Neural crest cell (in vitro differentiated cells): ENCODE measurements around the gene CD81. TPM values are rescaled to one million over a fixed set of nuclear protein-coding genes. Genes with fewer than 3 reads are reported as not detected.
A peak's percentile ranks its signal among the peaks of the same experiment; 100 is the strongest.

Source experiments
- DNase-seq: peaks from one replicate; pipeline ENCODE4 v3.0.0; 2021; ENCODE audit warnings: low read depth, mixed read lengths, low spot score
- H3K27ac Mint-ChIP-seq: one replicate; pipeline ENCODE4 v1.8.0; 2021; ENCODE audit warnings: mild to moderate bottlenecking, mixed read lengths; ENCODE audit not compliant: unreplicated experiment
- H3K27me3 Mint-ChIP-seq: 2 replicates; pipeline ENCODE4 v1.8.0; 2021; ENCODE audit warnings: low read depth, mild to moderate bottlenecking, mixed read lengths
- H3K36me3 Mint-ChIP-seq: 2 replicates; pipeline ENCODE4 v1.8.0; 2021; ENCODE audit warnings: low read depth, mild to moderate bottlenecking, mixed read lengths
- H3K4me1 Mint-ChIP-seq: 2 replicates; pipeline ENCODE4 v1.8.0; 2021; ENCODE audit warnings: mixed read lengths
- H3K4me3 Mint-ChIP-seq: one replicate; pipeline ENCODE4 v1.8.0; 2021; ENCODE audit warnings: mild to moderate bottlenecking, mixed read lengths
- H3K9me3 Mint-ChIP-seq: 2 replicates; pipeline ENCODE4 v1.8.0; 2021; ENCODE audit warnings: mixed read lengths
- total RNA-seq: library from RNA; stranded (reverse); gene quantifications from 2 replicates; pipeline ENCODE4 v1.2.1, GENCODE V29; 2021
- TF ChIP-seq, protein P1 (sequence below): fragments of 200-600 bp; sonication (generic); conservative IDR thresholded peaks from 2 replicates; pipeline ENCODE4 v1.5.0; 2021; ENCODE audit warnings: antibody characterized with exemption, mild to moderate bottlenecking

The CD81 gene
- total RNA-seq, 1 donor from 2014 or later = 225 TPM

DNA sequence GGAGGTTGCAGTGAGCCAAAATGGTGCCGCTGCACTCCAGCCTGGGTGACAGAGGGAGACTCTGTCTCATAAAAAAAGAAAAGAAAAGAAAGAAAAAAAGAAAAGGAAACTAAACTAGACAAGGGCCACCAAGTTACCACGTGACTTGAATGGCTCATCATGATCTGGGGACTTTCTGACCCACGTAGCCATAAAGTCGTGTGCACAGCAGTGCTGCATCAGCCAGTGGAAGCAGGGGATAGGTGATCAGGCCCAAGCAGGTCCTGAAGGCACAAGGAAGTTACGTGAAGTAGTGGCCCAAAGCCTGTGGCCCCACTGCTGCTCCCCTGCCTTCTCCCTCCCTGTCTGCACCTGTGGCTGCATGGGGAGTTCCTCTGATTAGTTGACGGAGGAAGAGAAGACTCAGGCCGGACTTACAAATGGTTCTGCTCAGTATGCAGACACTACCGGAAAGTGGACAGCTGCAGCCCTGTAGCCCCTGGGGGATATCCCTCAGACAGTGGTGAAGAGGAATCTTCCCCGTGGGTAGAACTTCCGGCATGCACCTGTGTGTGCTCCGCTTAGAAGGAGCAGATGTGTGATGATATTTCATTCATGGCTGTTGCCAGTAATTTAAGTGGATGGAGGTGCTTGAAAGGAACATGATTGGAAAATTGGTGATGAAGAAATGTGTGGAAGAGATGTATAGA, 18.2 kb upstream of the CD81 start:
- peak overlapping the region; percentile 4 for H3K27ac Mint-ChIP-seq
- no peaks in the 10 kb centered on the region for H3K36me3 Mint-ChIP-seq
- no peak for DNase-seq
- H3K27me3 Mint-ChIP-seq = no peaks in the 10 kb centered on the region
- TF ChIP-seq, protein P1, sequence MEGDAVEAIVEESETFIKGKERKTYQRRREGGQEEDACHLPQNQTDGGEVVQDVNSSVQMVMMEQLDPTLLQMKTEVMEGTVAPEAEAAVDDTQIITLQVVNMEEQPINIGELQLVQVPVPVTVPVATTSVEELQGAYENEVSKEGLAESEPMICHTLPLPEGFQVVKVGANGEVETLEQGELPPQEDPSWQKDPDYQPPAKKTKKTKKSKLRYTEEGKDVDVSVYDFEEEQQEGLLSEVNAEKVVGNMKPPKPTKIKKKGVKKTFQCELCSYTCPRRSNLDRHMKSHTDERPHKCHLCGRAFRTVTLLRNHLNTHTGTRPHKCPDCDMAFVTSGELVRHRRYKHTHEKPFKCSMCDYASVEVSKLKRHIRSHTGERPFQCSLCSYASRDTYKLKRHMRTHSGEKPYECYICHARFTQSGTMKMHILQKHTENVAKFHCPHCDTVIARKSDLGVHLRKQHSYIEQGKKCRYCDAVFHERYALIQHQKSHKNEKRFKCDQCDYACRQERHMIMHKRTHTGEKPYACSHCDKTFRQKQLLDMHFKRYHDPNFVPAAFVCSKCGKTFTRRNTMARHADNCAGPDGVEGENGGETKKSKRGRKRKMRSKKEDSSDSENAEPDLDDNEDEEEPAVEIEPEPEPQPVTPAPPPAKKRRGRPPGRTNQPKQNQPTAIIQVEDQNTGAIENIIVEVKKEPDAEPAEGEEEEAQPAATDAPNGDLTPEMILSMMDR = no peak
- H3K4me3 Mint-ChIP-seq = no peak overlapping the region
- H3K4me1 Mint-ChIP-seq = no peaks in the 10 kb centered on the region
- H3K9me3 Mint-ChIP-seq = peaks cover 4% of the 10 kb centered on the region

DNA sequence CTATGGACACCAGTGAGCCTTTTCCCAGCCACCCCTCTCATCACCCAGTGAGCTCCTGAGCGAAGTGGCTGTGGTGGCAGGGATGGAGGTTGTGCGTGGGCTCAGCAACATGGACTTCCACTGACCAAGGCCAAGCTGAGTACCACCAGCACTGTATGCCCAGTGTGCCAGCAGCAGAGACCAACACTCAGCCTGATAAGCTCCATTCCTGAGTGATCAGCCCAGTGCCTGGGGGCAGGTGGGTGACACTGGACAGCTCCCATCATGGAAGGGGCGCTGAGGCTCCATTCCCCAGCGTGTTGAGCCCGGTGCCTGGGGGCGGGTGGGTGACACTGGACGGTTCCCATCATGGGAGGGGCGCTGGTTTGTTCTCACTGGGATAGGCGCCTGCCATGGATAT, 17.6 kb upstream of the CD81 start:
- TF ChIP-seq, protein P1 = no peak
- Mint-ChIP-seq H3K4me3 (no peak overlapping the region), H3K27me3 (no peaks in the 10 kb centered on the region), H3K36me3 (no peaks in the 10 kb centered on the region), H3K4me1 (no peaks in the 10 kb centered on the region), H3K27ac (no peak overlapping the region), H3K9me3 (peaks cover 4% of the 10 kb centered on the region)
- DNase-seq = no peak

DNA sequence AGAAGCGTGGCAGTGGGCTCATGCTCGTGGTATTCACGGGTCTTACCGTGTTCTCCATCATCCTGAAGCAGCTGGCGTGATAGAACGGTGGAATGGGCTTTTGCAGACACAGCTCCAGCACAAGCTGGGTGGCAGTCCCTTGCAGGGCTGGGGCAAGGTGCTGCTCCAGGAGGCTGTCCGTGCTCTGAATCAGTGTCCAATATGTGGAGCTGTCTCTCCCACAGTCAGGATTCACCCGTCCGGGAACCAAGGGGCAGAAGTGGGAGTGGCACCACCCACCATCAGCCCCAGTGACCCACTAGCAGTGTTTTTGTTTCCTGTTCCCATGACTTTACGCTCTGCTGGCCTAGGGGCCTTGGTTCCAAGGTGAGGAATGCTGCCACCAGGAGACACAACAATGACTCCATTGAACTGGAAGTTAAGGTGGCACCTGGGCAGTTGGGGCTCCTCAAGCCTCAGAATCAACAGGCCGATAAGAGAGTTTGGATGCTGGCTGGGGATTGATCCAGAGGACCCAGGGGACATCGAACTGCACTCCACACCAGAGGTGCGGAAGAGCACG, 16.9 kb upstream of the CD81 start:
- H3K27me3 Mint-ChIP-seq = no peaks in the 10 kb centered on the region
- no peak overlapping the region for H3K4me3 Mint-ChIP-seq
- H3K27ac Mint-ChIP-seq = no peak overlapping the region
- no peak for DNase-seq
- TF ChIP-seq, protein P1 = no peak
- H3K36me3 Mint-ChIP-seq = no peaks in the 10 kb centered on the region
- no peaks in the 10 kb centered on the region for H3K4me1 Mint-ChIP-seq
- H3K9me3 Mint-ChIP-seq = peaks cover 4% of the 10 kb centered on the region

DNA sequence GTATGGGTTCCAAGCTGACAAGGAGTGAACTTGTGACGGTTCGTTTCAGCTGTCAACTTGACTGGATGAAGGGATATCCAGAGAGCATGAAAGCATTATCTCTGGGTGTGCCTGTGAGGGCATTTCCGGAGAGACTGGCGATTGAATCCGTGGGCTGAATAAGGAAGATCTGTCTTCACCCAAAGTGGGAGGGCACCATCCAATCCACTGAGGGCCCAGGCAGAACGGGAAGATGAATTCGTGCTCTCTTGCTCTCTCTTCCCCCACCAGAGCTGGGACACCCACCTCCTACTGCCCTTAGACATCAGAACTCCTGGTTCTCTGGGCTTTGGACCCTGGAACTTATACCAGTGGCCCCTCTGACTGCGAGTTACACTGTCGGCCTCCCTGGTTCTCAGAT, 15.5 kb upstream of the CD81 start:
- Mint-ChIP-seq H3K27ac (no peak overlapping the region), H3K9me3 (peaks cover 1% of the 10 kb centered on the region), H3K4me1 (no peaks in the 10 kb centered on the region)

DNA sequence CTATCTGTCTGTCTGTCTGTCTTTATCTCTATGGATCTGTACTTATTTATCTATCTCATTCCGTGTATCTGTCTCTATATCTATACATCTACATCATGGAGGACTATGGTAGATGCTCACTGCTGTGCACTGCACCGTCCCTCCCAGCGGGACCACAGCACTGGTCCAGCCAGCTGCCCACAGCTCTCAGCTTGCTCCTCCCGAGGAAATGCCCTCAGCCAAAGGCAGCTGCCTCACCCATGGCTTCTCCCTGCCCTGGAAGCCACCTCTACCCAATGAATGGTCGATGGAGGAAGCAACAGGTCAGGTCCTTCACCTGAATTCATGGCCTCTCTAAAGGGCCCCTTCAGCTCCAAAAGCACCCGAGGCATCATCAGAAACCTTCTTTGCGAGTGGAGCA, 14.7 kb upstream of the CD81 start:
- Mint-ChIP-seq H3K27ac (no peak overlapping the region), H3K36me3 (no peaks in the 10 kb centered on the region), H3K9me3 (no peaks in the 10 kb centered on the region), H3K4me3 (no peak overlapping the region), H3K4me1 (no peaks in the 10 kb centered on the region), H3K27me3 (no peaks in the 10 kb centered on the region)
- DNase-seq = no peak
- TF ChIP-seq, protein P1 = no peak

More for the DNA sequence above, 15.5 kb upstream of the CD81 start:
- H3K4me3 Mint-ChIP-seq = no peak overlapping the region
- DNase-seq = no peak
- TF ChIP-seq, protein P1 = no peak
- no peaks in the 10 kb centered on the region for H3K36me3 Mint-ChIP-seq
- no peaks in the 10 kb centered on the region for H3K27me3 Mint-ChIP-seq
